COLO668 (cell line): ENCODE measurements around the gene ADO.
"Not testable (repeated sequence)": the region's sequence is repeated elsewhere in the genome, so short reads cannot be mapped to it uniquely, and the experiment has no call there.

Source experiments
- DNase-seq: peaks from one replicate; lab custom pipeline; 2025; ENCODE audit not compliant: unreplicated experiment; lab: John Stamatoyannopoulos, UW

Gene ADO

GRCh38 chr10:62804356-62805230 lies at the start of gene ADO:
TSS of gene ADO (plus strand) at chr10:62804720. CDS start at chr10:62805060, 340 bp downstream.
- DNase-seq: peak; percentile 77

DNA sequence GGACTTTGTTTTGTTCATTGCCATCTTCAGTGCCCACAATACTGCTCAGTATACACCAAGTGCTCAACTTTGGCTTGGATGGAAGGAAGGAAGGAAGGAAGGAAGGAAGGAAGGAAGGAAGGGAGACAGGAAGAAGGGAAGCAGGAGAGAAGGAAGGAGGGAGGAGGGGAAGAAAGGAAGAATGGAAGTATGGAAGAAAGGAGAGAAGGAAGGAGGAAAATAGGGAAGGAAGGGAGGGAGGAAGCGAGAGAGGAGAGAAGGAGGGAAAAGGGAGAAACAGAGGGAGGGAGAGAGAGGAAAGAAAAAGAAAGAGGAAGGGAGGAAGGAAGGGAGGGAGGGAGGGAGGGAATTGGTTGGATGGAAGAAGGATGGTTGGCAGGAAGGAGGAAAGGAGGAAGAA lies 49.6 kb upstream of the ADO start:
- DNase-seq: no peak

DNA sequence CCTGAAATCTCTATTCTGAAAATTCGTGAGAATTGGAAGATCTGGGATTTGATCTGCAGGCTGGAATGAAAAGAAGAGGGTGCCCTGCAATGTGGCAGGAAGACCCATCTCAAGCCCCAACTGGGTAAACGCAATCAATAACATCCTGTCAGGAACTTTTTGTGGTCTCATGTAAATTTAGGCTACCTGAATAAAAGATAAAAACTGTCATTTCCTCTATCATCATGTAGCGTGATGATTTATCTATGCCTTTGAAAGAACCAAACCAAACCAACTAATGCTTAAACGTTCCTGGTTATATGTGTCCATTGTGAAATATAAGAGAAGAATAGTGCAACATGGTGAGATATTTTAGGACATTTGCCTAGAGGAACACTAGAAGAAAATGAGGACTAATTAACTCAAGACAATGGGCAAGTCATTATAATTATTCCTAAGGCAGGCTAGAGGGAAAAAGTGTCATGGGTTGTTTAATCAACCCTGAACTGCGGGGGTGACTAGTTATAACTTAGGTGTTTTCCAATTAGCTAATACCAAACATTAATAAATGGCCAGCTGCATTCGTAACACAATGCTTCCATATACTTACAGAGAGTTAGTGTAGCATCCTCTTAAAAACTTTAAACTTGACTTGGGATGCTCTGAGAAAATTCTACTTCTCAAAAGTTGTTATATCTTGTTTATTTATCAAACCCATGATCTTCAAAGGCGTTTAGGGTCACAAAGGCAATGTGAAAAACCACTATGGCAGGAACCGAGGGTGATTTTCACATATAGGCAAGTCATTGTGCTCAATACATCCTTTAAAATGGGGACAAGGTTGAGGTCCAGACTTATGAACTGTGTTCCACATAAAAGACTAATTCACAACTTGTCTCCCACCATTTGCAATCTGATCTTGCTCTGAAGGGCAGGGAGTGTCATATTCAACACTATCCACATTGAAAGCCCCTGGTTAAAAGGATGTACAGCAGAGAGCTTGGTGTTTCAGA lies 48.6 kb upstream of the ADO start:
- DNase-seq: no peak

GRCh38 chr10:62759599-62760175 lies 44.8 kb upstream of the ADO start:
- no peak for DNase-seq

DNA sequence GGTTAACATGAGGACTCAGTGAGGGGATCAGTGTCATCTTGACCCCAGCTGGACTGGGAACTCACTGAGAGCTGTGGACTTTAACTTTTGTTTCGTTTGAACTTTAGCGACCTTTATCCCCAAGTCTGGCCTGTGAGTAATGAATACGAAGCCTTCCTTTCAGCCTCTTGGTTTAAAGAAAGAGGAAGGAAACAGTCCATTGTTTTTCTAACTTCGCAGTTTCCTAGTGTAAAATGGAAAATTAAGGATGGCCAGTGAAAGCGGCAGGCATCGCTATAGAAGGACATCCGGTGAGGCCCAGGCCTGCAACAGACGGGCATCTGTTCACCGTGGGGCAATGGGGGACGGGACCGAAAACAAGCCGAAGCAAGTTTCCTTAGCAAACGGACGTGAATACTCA lies 44.1 kb upstream of the ADO start:
- no peak for DNase-seq

GRCh38 chr10:62761115-62761514 lies 43.4 kb upstream of the ADO start:
- DNase-seq: no peak

DNA sequence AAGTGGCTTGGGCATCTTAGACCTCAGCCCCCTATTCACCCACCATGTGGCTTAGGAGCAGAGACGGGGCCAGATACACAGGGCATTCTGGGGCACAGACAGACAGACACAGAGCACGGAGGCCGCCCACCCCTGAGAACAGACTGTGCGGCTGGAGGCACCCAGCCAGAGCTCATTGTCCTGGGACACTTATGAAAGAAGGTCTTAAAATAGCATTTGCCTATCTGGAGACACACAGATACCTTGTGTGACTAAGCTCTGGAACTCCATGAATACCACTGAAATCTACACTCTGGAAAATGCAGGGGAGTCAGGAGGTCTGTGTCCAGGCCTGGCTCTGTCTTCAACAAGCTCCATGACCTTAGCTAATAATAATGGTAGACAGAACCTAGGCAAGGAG lies 41.4 kb upstream of the ADO start:
- DNase-seq: no peak

DNA sequence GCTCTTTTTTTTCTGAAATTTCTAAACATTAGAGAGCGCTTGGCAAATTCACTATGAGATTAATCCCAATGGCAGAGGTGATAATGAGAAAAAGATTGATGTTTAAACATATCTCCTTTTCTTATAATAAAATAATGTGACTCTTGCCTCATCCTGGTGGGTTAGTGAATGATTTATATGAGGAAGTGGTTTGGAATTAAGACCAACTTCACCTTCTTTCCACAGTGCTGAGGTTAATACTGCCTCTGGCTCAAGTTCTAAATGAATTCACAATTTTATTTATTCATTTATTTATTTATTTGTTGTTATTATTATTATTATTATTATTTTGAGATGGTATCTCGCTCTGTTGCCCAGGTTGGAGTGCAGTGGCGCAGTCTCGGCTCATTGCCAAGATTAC lies 40.5 kb upstream of the ADO start:
- DNase-seq: no peak

DNA sequence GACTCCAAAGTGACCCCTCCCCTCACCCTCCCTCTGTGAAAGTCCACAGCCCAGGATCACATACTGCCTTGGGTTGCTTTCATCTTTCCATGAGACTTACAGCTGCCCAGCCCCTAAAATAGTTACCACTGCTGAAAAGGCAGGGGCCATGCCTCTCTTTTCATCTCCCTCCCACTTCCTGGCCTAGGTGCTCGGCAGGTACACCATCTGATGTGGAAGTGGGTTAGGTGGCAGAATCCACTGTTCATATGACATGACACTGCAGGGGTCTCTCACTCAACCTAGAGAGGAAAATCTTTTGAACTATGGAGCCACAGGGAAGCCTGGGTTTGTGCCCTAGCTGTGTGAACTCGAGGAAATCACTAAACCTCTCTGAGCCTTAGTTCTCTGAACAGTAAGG lies 38.8 kb upstream of the ADO start:
- DNase-seq: no peak

- DNase-seq: no peak
Measured at GRCh38 chr10:62766386-62766785, 38.1 kb upstream of the ADO start.

- DNase-seq: no peak
Measured at GRCh38 chr10:62769574-62770242, 34.8 kb upstream of the ADO start.

DNA sequence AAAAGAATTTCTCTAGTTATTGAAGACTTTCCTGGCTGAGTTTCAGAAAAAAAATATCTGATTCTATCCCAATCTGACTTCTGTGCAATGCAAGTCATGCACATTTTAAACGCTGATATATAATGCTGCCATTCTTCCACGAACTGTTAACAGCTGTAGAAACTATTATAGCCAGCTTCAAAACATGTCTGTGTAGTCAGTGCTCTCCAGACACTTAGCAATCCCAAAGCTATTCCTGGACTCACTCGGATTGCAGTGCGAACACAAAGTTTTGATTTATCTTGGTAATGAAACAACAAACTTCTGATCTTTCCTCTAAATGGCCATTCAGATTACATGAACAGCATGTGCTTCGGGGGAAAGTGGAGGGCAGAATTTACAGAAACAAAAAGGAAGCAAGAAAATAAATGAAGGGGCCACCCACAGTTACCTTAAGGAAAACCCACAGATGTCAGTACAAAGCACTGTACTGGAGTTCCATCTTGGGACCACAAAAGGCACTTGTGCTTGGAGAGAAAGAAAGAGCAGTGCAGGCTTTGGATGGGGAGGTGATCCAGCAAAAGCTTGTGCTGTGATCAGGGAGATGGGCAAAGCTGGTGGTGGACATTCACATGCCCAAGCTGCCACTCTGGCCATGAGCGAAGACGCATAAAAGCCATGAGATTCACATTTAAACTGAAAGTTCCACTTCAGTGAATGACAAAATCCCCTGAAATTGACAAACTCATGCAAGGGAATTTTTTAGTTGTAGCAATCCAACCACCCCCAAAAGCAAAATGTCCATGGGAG lies 32.1 kb upstream of the ADO start:
- DNase-seq: no peak

- no peak for DNase-seq
Measured at GRCh38 chr10:62778125-62778524, 26.4 kb upstream of the ADO start.

GRCh38 chr10:62779487-62780248 lies 24.9 kb upstream of the ADO start:
- DNase-seq: peak; percentile 7

GRCh38 chr10:62784537-62784936 lies 20.0 kb upstream of the ADO start:
- DNase-seq: not testable (repeated sequence)

DNA sequence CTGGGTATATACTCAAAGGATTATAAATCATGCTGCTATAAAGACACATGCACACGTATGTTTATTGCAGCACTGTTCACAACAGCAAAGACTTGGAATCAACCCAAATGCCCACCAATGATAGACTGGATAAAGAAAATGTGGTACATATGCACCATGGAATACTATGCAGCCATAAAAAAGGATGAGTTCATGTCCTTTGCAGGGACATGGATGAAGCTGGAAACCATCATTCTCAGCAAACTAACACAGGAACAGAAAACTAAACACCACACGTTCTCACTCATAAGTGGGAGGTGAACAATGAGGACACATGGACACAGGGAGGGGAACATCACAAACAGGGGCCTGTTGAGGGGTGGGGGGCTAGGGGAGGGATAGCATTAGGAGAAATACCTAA lies 16.2 kb upstream of the ADO start:
- not testable (repeated sequence) for DNase-seq

- DNase-seq: no peak
Measured at GRCh38 chr10:62788861-62789467, 15.6 kb upstream of the ADO start.

GRCh38 chr10:62790019-62790555 lies 14.4 kb upstream of the ADO start:
- no peak for DNase-seq

DNA sequence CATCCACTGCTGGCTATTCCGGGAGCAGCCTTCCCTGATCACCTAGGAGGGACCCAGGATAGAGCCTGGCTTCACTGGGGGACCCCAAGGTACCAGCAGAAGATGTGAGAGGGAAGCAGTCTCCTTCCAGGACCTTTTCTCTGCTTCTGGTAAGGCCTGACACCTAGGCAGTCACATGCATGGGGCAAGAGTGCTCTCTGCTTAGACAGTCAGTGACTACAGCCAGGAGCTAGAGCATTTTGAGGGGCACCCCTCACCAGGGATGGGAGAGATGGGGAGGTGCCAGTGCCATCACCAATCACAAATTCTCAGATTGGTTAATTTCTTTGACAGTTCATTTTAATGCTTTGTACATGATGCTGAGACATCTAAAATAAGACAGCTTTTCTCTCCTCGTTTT lies 13.9 kb upstream of the ADO start:
- DNase-seq: no peak
